HCT116 (cell line): Measurements from ENCODE around the gene SIGLEC14. TPM values are rescaled to one million over a fixed set of nuclear protein-coding genes. Genes with fewer than 3 reads are reported as not detected.

Experiments
- ATAC-seq: fragments of 200-7000 bp; cut with Tn5 transposase; 2 replicates; pipeline ENCODE4 v1.9.1; 2020; ENCODE audit warnings: mild to moderate bottlenecking, moderate library complexity
- BruUV-seq: library from RNA; stranded (reverse); fragments of 400-500 nt; replicated peaks from 2 replicates; lab custom pipeline; 2021; lab: Mats Ljungman, UMichigan
- CTCF ChIA-PET: fragments of 300-600 bp; sonication (Branson Sonifier 250); formaldehyde crosslinking; loops from one replicate; lab custom pipeline; 2021; ENCODE audit warnings: antibody characterized with exemption; lab: Charles Lee
- POLR2A ChIA-PET: fragments of 300-600, 350-600 bp; sonication (Branson Sonifier 250); formaldehyde crosslinking; loops from one replicate; lab custom pipeline; 2021; ENCODE audit warnings: antibody characterized with exemption; lab: Charles Lee
- RAD21 ChIA-PET, 2 experiments: fragments of 300-600 bp; sonication (Branson Sonifier 250); formaldehyde crosslinking; loops; one replicate each; lab custom pipeline; 2023; ENCODE audit warnings: low total read pairs in 2 of 2; ENCODE audit not compliant: uncharacterized antibody in 2 of 2, unreplicated experiment in 2 of 2, low non-redundant PET in 1 of 2; lab: Charles Lee
- DNase-seq: peaks from one replicate; pipeline ENCODE4 v3.0.0-alpha.2; 2010; ENCODE audit warnings: low read depth, low spot score
- H2AFZ ChIP-seq: fragments of 200-600 bp; shearing (Covaris generic), sonication (generic); 2 replicates; pipeline ENCODE4 v1.6.1; 2017; ENCODE audit warnings: low read depth, mixed run types, mixed read lengths, antibody characterized with exemption, low read length; ENCODE audit not compliant: poor library complexity, severe bottlenecking
- H3K27ac ChIP-seq: 2 replicates; pipeline ENCODE4 v1.5.1; 2012; ENCODE audit warnings: low read depth, low read length
- H3K27me3 ChIP-seq: fragments of 200-600 bp; sonication (generic); 2 replicates; pipeline ENCODE4 v1.6.1; 2016; ENCODE audit warnings: mixed run types, low read length, mixed read lengths; ENCODE audit not compliant: insufficient read depth
- H3K36me3 ChIP-seq, 2 experiments: fragments of 200-500 bp in 1 of 2; fragments of 200-600 bp in 1 of 2; sonication (Bioruptor generic) in 1 of 2; sonication (generic) in 1 of 2; 2 replicates each; pipeline versions ENCODE4 v1.5.1 to v1.6.1; 2014 to 2016; ENCODE audit warnings: low read length in 2 of 2, inconsistent platforms in 1 of 2, mixed read lengths in 1 of 2, mixed run types in 1 of 2; ENCODE audit not compliant: insufficient read depth in 2 of 2, control insufficient read depth in 1 of 2
- H3K4me1 ChIP-seq, 2 experiments: fragments of 200-600 bp in 1 of 2; sonication (generic) in 1 of 2; 2 replicates each; pipeline versions ENCODE4 v1.5.1 to v1.6.1; 2012 to 2017; ENCODE audit warnings: low read length in 2 of 2, inconsistent platforms in 1 of 2, mild to moderate bottlenecking in 1 of 2, mixed read lengths in 1 of 2, mixed run types in 1 of 2, moderate library complexity in 1 of 2; ENCODE audit not compliant: insufficient read depth in 2 of 2, control insufficient read depth in 1 of 2
- H3K4me2 ChIP-seq: fragments of 200-600 bp; sonication (generic); 2 replicates; pipeline ENCODE4 v1.6.1; 2017; ENCODE audit warnings: mixed run types, low read length, mixed read lengths
- H3K4me3 ChIP-seq, 2 experiments: fragments of 200-600 bp in 1 of 2; sonication (generic) in 1 of 2; replicated peaks in 1 of 2; 2 replicates each; pipeline ENCODE4 v1.5.1; 2011 to 2016; ENCODE audit warnings: low read length in 2 of 2, control low read depth in 1 of 2, low read depth in 1 of 2, mild to moderate bottlenecking in 1 of 2, mixed read lengths in 1 of 2, mixed run types in 1 of 2
- H3K79me2 ChIP-seq: fragments of 200-600 bp; sonication (generic); 2 replicates; pipeline ENCODE4 v1.6.1; 2017; ENCODE audit warnings: mild to moderate bottlenecking, mixed run types, low read length, moderate library complexity, mixed read lengths; ENCODE audit not compliant: insufficient read depth
- H3K9ac ChIP-seq: fragments of 200-600 bp; sonication (generic); 2 replicates; pipeline ENCODE4 v1.6.1; 2016; ENCODE audit warnings: low read length, mixed read lengths
- H3K9me2 ChIP-seq: fragments of 200-600 bp; sonication (generic), shearing (Covaris generic); 2 replicates; pipeline ENCODE4 v1.6.1; 2017; ENCODE audit warnings: mixed run types, mild to moderate bottlenecking, moderate library complexity; ENCODE audit not compliant: insufficient read depth
- H3K9me3 ChIP-seq, 2 experiments: fragments of 200-500 bp in 1 of 2; fragments of 200-600 bp in 1 of 2; sonication (Bioruptor generic) in 1 of 2; sonication (generic) in 1 of 2; 2 replicates each; pipeline ENCODE4 v1.6.1; 2014 to 2017; ENCODE audit warnings: low read length in 2 of 2, mixed read lengths in 2 of 2, inconsistent platforms in 1 of 2, low read depth in 1 of 2, mild to moderate bottlenecking in 1 of 2, mixed run types in 1 of 2, moderate library complexity in 1 of 2; ENCODE audit not compliant: control insufficient read depth in 1 of 2, insufficient read depth in 1 of 2
- H4K20me1 ChIP-seq: fragments of 200-600 bp; sonication (generic), shearing (Covaris generic); 2 replicates; pipeline ENCODE4 v1.6.1; 2017; ENCODE audit warnings: mixed run types, mild to moderate bottlenecking, moderate library complexity; ENCODE audit not compliant: insufficient read depth
- ATF3 ChIP-seq: IDR thresholded peaks from 2 replicates; pipeline ENCODE4 v1.6.1; 2012
- CTCF ChIP-seq, 3 experiments: fragments of 200-600 bp in 1 of 3; sonication (generic) in 1 of 3; IDR thresholded peaks in 2 of 3; conservative IDR thresholded peaks in 1 of 3; 2 replicates each; pipeline ENCODE4 v1.5.1; 2012 to 2017; ENCODE audit warnings: low read depth in 2 of 3, low read length in 2 of 3, antibody characterized with exemption in 1 of 3, borderline replicate concordance in 1 of 3, control low read depth in 1 of 3, mild to moderate bottlenecking in 1 of 3, mixed read lengths in 1 of 3, mixed run types in 1 of 3, moderate library complexity in 1 of 3; ENCODE audit not compliant: insufficient read depth in 1 of 3
- EGR1 ChIP-seq: IDR thresholded peaks from 2 replicates; pipeline ENCODE4 v1.6.1; 2012; ENCODE audit warnings: low read depth
- EZH2phosphoT487 ChIP-seq: fragments of 200-600 bp; IDR thresholded peaks from 2 replicates; pipeline ENCODE4 v1.6.1; 2018; ENCODE audit warnings: antibody characterized with exemption, borderline replicate concordance
- FOSL1 ChIP-seq: IDR thresholded peaks from 2 replicates; pipeline ENCODE4 v1.6.1; 2012; ENCODE audit warnings: low read depth
- JUND ChIP-seq: IDR thresholded peaks from 2 replicates; pipeline ENCODE4 v1.6.1; 2012
- POLR2A ChIP-seq: IDR thresholded peaks from 2 replicates; pipeline ENCODE4 v1.7.0; 2011; ENCODE audit warnings: borderline replicate concordance; ENCODE audit not compliant: insufficient read depth, insufficient read length; ENCODE audit errors: extremely low read depth
- SP1 ChIP-seq: IDR thresholded peaks from 2 replicates; pipeline ENCODE4 v1.6.1; 2012; ENCODE audit warnings: low read depth
- YY1 ChIP-seq: IDR thresholded peaks from 2 replicates; pipeline ENCODE4 v1.6.1; 2011; ENCODE audit warnings: low read length, low read depth, moderate library complexity, mild to moderate bottlenecking; ENCODE audit not compliant: insufficient replicate concordance; ENCODE audit errors: extremely low read depth
- intact Hi-C: fragments of 100-400 bp; cut with micrococcal nuclease; formaldehyde crosslinking; loops from 2 replicates; pipeline ENCODE4 v1.10.0; 2022
- total RNA-seq: library from RNA; stranded (reverse); gene quantifications from one replicate; pipeline ENCODE4 v1.2.1, GENCODE V29; 2021; ENCODE audit not compliant: unreplicated experiment

The SIGLEC14 gene
- total RNA-seq, 1 experiment from 2014 or later: not detected

- TF ChIP-seq POLR2A (no peak), CTCF (IDR thresholded peaks at IDR 0.05 in 2 of 3, conservative IDR thresholded peaks at IDR 0.05 in 1 of 3; ENCODE audit: borderline replicate concordance in 1 of 3, insufficient read depth in 1 of 3, low read depth in 2 of 3, low read length in 2 of 3) (no peak)
- Histone ChIP-seq H3K36me3 (no peaks in the 10 kb centered on the region), H3K27me3 (no peaks in the 10 kb centered on the region), H3K9me3 (no peaks in the 10 kb centered on the region), H2AFZ (no peak overlapping the region), H3K27ac (no peak overlapping the region), H4K20me1 (no peaks in the 10 kb centered on the region), H3K79me2 (no peaks in the 10 kb centered on the region), H3K4me3 (peak overlapping the region; percentile 51 to 58; a peak in 3 of 4 replicates), H3K9me2 (no peaks in the 10 kb centered on the region), H3K9ac (no peak overlapping the region), H3K4me2 (peak overlapping the region; percentile 72), H3K4me1 (peaks cover 4 to 12% of the 10 kb centered on the region in 2 experiments; a peak in 2 of 4 replicates)
- ChIA-PET CTCF (interaction anchor here (1.2 kb wide), 1 partner anchor 62 kb away, joined by 5 read pairs; no protein-coding TSS in a partner anchor), POLR2A (interaction anchor here (1.7 kb wide), 1 partner anchor 24 kb away, joined by 6 read pairs; the partner anchor contains the start of gene ZNF175), RAD21 (no interaction called here)
- no peak for DNase-seq
- no peak for ATAC-seq
- intact Hi-C loops: loop anchor here (2.0 kb wide), 1 partner anchor 25 kb away; the partner anchor contains the start of gene ZNF175
- no TSS peak for BruUV-seq
These were observed 51.1 kb downstream of the SIGLEC14 start for GRCh38 chr19:51595190-51596175.

GRCh38 chr19:51594774-51595109, 51.9 kb downstream of the SIGLEC14 start:
- ChIA-PET CTCF (interaction anchor here (0.6 to 1.2 kb wide), 2 partner anchors 63 to 94 kb away, joined by 4 to 5 read pairs; no protein-coding TSS in a partner anchor), RAD21 (no interaction called here), POLR2A (interaction anchor here (1.7 kb wide), 1 partner anchor 24 kb away, joined by 6 read pairs; the partner anchor contains the start of gene ZNF175)
- Histone ChIP-seq H2AFZ (peak overlapping the region; percentile 38), H3K4me3 (peak overlapping the region; percentile 51 to 58), H4K20me1 (no peaks in the 10 kb centered on the region), H3K9me3 (no peaks in the 10 kb centered on the region), H3K27me3 (no peaks in the 10 kb centered on the region), H3K79me2 (no peaks in the 10 kb centered on the region), H3K9ac (peak overlapping the region; percentile 39; the same call in 1 of the 2 replicates), H3K27ac (no peak overlapping the region; the same call in 1 of the 2 replicates), H3K4me2 (peak overlapping the region; percentile 72), H3K4me1 (peaks cover 4 to 12% of the 10 kb centered on the region in 2 experiments; a peak in 2 of 4 replicates), H3K9me2 (no peaks in the 10 kb centered on the region), H3K36me3 (no peaks in the 10 kb centered on the region)
- intact Hi-C loops: loop anchor here (2.0 kb wide), 1 partner anchor 24 kb away; the partner anchor contains the start of gene ZNF175
- no TSS peak for BruUV-seq
- DNase-seq: no peak
- ATAC-seq: no peak
- no peak for TF ChIP-seq JUND
- TF ChIP-seq SP1: no peak
- no peak for TF ChIP-seq EZH2phosphoT487
- no peak for TF ChIP-seq FOSL1
- TF ChIP-seq ATF3: no peak
- TF ChIP-seq CTCF (IDR thresholded peaks at IDR 0.05 in 2 of 3, conservative IDR thresholded peaks at IDR 0.05 in 1 of 3; ENCODE audit: borderline replicate concordance in 1 of 3, insufficient read depth in 1 of 3, low read depth in 2 of 3, low read length in 2 of 3): no peak
- no peak for TF ChIP-seq EGR1
- no peak for TF ChIP-seq YY1
